GM19452 (cell line): ENCODE results near the gene KRT15.

Experiments
- ATAC-seq: cut with Tn5 transposase; IDR thresholded peaks from one replicate; pipeline ENCODE4 v1.9.1; 2021; ENCODE audit not compliant: unreplicated experiment

The KRT15 gene

GRCh38 chr17:41518789-41519449 lies at the start of gene KRT15:
Gene KRT15, minus strand, starts transcription at chr17:41518890. Its CDS starts 63 bp downstream, at chr17:41518827.
- no peak for ATAC-seq

GRCh38 chr17:41567317-41567716 lies 48.6 kb upstream of the KRT15 start:
- ATAC-seq, result no peak

- ATAC-seq, result no peak
Measured at GRCh38 chr17:41565338-41565737, 46.6 kb upstream of the KRT15 start.

GRCh38 chr17:41563607-41564170 lies 45.0 kb upstream of the KRT15 start:
- ATAC-seq, result no peak

- no peak for ATAC-seq
Measured at GRCh38 chr17:41561554-41561953, 42.9 kb upstream of the KRT15 start.

- no peak for ATAC-seq
Measured at GRCh38 chr17:41559548-41559947, 40.9 kb upstream of the KRT15 start.

- no peak for ATAC-seq
Measured at GRCh38 chr17:41556931-41557330, 38.2 kb upstream of the KRT15 start.

- ATAC-seq, result no peak
Measured at GRCh38 chr17:41556306-41556705, 37.6 kb upstream of the KRT15 start.

- no peak for ATAC-seq
Measured at GRCh38 chr17:41555105-41555887, 36.6 kb upstream of the KRT15 start.

GRCh38 chr17:41553987-41554680 lies 35.4 kb upstream of the KRT15 start:
- ATAC-seq, result no peak

GRCh38 chr17:41553176-41553575 lies 34.5 kb upstream of the KRT15 start:
- ATAC-seq, result no peak

GRCh38 chr17:41552455-41552854 lies 33.8 kb upstream of the KRT15 start:
- no peak for ATAC-seq

GRCh38 chr17:41551365-41551764 lies 32.7 kb upstream of the KRT15 start:
- no peak for ATAC-seq

- no peak for ATAC-seq
Measured at GRCh38 chr17:41549596-41550039, 30.9 kb upstream of the KRT15 start.

GRCh38 chr17:41548844-41549595 lies 30.3 kb upstream of the KRT15 start:
- peak; percentile 75 for ATAC-seq

GRCh38 chr17:41547921-41548843 lies 29.5 kb upstream of the KRT15 start:
- peak; percentile 29 for ATAC-seq

- ATAC-seq, result no peak
Measured at GRCh38 chr17:41547378-41547841, 28.7 kb upstream of the KRT15 start.

- no peak for ATAC-seq
Measured at GRCh38 chr17:41546819-41547218, 28.1 kb upstream of the KRT15 start.

- no peak for ATAC-seq
Measured at GRCh38 chr17:41545829-41546410, 27.2 kb upstream of the KRT15 start.
